Mucosa of descending colon (tissue), 3 donors: ENCODE measurements around the gene TP53BP1. TPM values are rescaled to one million over a fixed set of nuclear protein-coding genes. Genes with fewer than 3 reads are reported as not detected.

ENCODE experiments used
- ATAC-seq: fragments of 200-7000 bp; cut with Tn5 transposase; one replicate; pipeline ENCODE4 v1.9.1; 2020; ENCODE audit warnings: mild to moderate bottlenecking, moderate library complexity
- DNase-seq, 3 donors: peaks; one replicate each; pipeline ENCODE4 v3.0.0-alpha.2; 2020
- H3K36me3 ChIP-seq: fragments of 200-600 bp; one replicate; pipeline ENCODE4 v1.8.0; 2021; ENCODE audit warnings: low read depth, mild to moderate bottlenecking
- H3K4me1 ChIP-seq: fragments of 200-600 bp; one replicate; pipeline ENCODE4 v1.8.0; 2021; ENCODE audit warnings: low read depth, mild to moderate bottlenecking
- H3K4me3 ChIP-seq: fragments of 200-600 bp; one replicate; pipeline ENCODE4 v1.8.0; 2021; ENCODE audit warnings: mild to moderate bottlenecking
- H3K9me3 ChIP-seq: fragments of 200-600 bp; one replicate; pipeline ENCODE4 v1.8.0; 2021; ENCODE audit warnings: mild to moderate bottlenecking
- CTCF ChIP-seq: fragments of 200-600 bp; IDR thresholded peaks from one replicate; pipeline ENCODE4 v1.8.0; 2022; ENCODE audit warnings: antibody characterized with exemption, mild to moderate bottlenecking
- intact Hi-C, 2 donors: fragments of 100-400 bp; cut with DNase I in 1 of 2; cut with micrococcal nuclease in 1 of 2; formaldehyde crosslinking; loops; one replicate each; pipeline versions ENCODE4 v1.11.0 to v1.11.1; 2022; cut with DNase I, micrococcal nuclease
- total RNA-seq, 3 donors: library from RNA; stranded (reverse); fragmentation: NEBNext Ultra II Directional in 2 of 3; extraction: Animal tissue kit (Norgen Biotek cat#: 25700) in 2 of 3; gene quantifications; one replicate each; pipeline versions ENCODE4 v1.2.1 to v1.2.4, GENCODE V29; 2021 to 2023
- donor health status: DM: no; HTN: no; CAD: no; lungs with moderate emphysema.
- donor health status: DM: no; HTN: no; CAD: no.
- donor health status: DM: no; HTN: yes; CAD: no.

The TP53BP1 gene
- total RNA-seq, 3 donors from 2014 or later, result 31.8 to 46.5 (median 41.6) TPM

DNA sequence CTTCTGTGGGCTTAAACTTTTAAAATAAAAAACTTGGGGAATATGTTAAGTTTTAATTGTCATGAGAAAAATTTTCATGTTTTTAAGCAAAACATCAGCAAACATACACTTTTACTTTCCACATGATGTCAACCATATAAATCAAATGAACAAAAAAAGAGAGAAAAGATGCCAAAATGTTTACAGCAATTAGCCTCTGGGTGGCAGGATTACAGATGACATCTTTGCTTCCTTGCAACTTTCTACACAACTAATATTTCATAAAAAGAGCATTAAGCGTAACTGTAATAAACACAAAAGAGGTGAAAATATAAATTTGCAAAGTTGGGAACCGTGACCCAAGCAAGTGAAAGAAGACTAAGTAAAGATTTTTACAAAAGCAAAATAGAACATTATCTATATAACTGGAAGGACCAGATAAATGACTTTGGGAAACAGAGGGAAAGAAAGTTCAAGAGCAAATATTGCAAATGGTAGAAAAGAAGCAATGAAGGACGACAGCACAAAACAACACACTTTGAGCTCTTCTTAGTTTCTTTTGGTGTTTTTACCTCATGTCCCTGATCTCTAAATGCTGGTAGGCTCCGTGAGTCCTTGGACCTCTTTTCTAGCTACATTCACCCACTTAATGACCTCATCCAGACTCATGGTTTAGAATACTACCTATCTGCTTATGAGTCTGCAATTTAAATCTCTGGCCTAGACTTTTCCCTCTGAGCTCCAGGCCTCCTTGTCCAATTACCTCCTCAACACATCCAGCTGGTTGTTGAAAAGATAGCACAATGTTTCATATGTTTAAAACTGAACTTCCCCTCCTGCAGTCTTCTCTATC lies 9.4 kb downstream of the TP53BP1 start:
- no peaks in the 10 kb centered on the region for H3K36me3 ChIP-seq
- no peaks in the 10 kb centered on the region for H3K4me1 ChIP-seq
- TF ChIP-seq CTCF, result no peak
- ATAC-seq, result no peak
- intact Hi-C loops, result no loop called here
- no peak for DNase-seq
- no peak overlapping the region for H3K4me3 ChIP-seq
- H3K9me3 ChIP-seq, result no peaks in the 10 kb centered on the region

DNA sequence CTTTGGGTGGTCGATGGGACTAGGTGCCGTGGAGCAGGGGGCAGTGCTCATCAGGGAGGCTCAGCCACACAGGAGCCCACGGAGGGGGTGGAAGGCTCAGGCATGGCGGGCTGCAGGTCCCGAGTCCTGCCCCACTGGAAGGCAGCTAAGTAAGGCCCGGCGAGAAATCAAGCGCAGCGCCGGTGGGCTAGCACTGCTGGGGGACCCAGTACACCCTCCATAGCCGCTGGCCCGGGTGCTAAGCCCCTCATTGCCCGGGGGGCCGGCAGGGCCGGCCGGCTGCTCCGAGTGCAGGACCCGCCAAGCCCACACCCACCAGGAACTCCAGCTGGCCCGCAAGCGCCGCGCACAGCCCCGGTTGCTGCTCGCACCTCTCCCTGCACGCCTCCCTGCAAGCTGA lies 19.1 kb downstream of the TP53BP1 start:
- peaks cover 14% of the 10 kb centered on the region for H3K36me3 ChIP-seq
- ATAC-seq (no peak), DNase-seq (no peak)
- no peak for TF ChIP-seq CTCF
- no peaks in the 10 kb centered on the region for H3K4me1 ChIP-seq
- intact Hi-C loops, result no loop called here
- no peak overlapping the region for H3K4me3 ChIP-seq
- no peaks in the 10 kb centered on the region for H3K9me3 ChIP-seq

- Histone ChIP-seq H3K4me3 (no peak overlapping the region), H3K4me1 (no peaks in the 10 kb centered on the region), H3K36me3 (peaks cover 8% of the 10 kb centered on the region), H3K9me3 (no peaks in the 10 kb centered on the region)
- ATAC-seq (no peak), DNase-seq (no peak)
- intact Hi-C loops, result no loop called here
- no peak for TF ChIP-seq CTCF
Observed at GRCh38 chr15:43471975-43472374, 21.0 kb downstream of the TP53BP1 start.

- Histone ChIP-seq H3K36me3 (peaks cover 4% of the 10 kb centered on the region), H3K4me1 (no peaks in the 10 kb centered on the region), H3K4me3 (no peak overlapping the region), H3K9me3 (no peaks in the 10 kb centered on the region)
- intact Hi-C loops, result no loop called here
- no peak for TF ChIP-seq CTCF
- ATAC-seq, result no peak
- DNase-seq, result no peak
Observed at GRCh38 chr15:43469867-43470266, 23.1 kb downstream of the TP53BP1 start.

GRCh38 chr15:43465100-43465499 lies 27.9 kb downstream of the TP53BP1 start:
- no peaks in the 10 kb centered on the region for H3K4me1 ChIP-seq
- no peak for TF ChIP-seq CTCF
- peaks cover 4% of the 10 kb centered on the region for H3K36me3 ChIP-seq
- DNase-seq (no peak), ATAC-seq (no peak)
- intact Hi-C loops, result no loop called here
- H3K4me3 ChIP-seq, result no peak overlapping the region
- H3K9me3 ChIP-seq, result no peaks in the 10 kb centered on the region
